Right lobe of liver (tissue), 4 donors: ENCODE results near the gene AIG1.

Experiments
- POLR2A ChIP-seq: fragments of 450-650 bp; IDR thresholded peaks from one replicate; pipeline ENCODE4 v1.6.1; 2017; ENCODE audit warnings: antibody characterized with exemption, mild to moderate bottlenecking
- TF ChIP-seq, protein P1 (sequence below), 4 donors: fragments of 200-600 bp in 3 of 4; fragments of 450-650 bp in 1 of 4; IDR thresholded peaks; one replicate each; pipeline versions ENCODE4 v1.5.1 to v1.8.0; 2016 to 2022; ENCODE audit warnings: antibody characterized with exemption in 4 of 4, mild to moderate bottlenecking in 2 of 4
- donor health status: DM: no; HTN: no; CAD: no.
- donor health status: DM: no; HTN: no; CAD: no.
- donor health status: DM: no; HTN: yes; CAD: no.

DNA sequence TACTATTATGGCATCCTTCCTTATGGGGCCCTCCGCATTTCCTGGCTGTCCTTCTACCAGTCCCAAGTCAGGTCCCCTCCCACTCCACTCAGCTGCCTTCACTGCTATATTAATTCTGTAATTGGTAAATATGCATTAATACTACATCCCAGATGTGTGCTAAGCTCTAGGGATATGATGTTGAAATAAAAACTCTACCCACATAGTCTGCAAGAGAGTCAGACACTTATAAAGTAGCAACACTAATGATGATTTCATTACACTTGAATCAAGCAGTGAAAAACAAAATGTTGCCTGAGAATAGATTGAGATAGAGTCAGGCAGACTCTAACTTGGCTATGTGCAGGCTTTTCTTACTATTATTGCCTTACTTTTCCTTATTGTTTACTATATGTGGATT lies 62.4 kb downstream of the AIG1 start:
- no peak for TF ChIP-seq POLR2A
- TF ChIP-seq, protein P1, sequence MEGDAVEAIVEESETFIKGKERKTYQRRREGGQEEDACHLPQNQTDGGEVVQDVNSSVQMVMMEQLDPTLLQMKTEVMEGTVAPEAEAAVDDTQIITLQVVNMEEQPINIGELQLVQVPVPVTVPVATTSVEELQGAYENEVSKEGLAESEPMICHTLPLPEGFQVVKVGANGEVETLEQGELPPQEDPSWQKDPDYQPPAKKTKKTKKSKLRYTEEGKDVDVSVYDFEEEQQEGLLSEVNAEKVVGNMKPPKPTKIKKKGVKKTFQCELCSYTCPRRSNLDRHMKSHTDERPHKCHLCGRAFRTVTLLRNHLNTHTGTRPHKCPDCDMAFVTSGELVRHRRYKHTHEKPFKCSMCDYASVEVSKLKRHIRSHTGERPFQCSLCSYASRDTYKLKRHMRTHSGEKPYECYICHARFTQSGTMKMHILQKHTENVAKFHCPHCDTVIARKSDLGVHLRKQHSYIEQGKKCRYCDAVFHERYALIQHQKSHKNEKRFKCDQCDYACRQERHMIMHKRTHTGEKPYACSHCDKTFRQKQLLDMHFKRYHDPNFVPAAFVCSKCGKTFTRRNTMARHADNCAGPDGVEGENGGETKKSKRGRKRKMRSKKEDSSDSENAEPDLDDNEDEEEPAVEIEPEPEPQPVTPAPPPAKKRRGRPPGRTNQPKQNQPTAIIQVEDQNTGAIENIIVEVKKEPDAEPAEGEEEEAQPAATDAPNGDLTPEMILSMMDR (IDR thresholded peaks at IDR 0.05) = no peak
